WTC11 (cell line): ENCODE data around the gene RBM47. TPM values are rescaled to one million over a fixed set of nuclear protein-coding genes. Genes with fewer than 3 reads are reported as not detected.

Experiments
- ATAC-seq: fragments of 200-7000 bp; cut with Tn5 transposase; 2 replicates; pipeline ENCODE4 v1.10.0; 2021; ENCODE audit warnings: mild to moderate bottlenecking, moderate library complexity
- CTCF ChIA-PET: fragments of 300-600 bp; sonication (Branson Sonifier 250); formaldehyde crosslinking; loops from one replicate; lab custom pipeline; 2021; ENCODE audit warnings: antibody characterized with exemption; lab: Charles Lee
- POLR2A ChIA-PET: fragments of 350-600 bp; sonication (Branson Sonifier 250); formaldehyde crosslinking; loops from one replicate; lab custom pipeline; 2021; ENCODE audit warnings: antibody characterized with exemption; lab: Charles Lee
- DNase-seq: peaks from one replicate; pipeline ENCODE4 v3.0.0; 2021; ENCODE audit warnings: low spot score
- H3K27ac Mint-ChIP-seq: 2 replicates; pipeline ENCODE4 v1.8.0; 2021; ENCODE audit warnings: mixed read lengths
- H3K27me3 Mint-ChIP-seq: 2 replicates; pipeline ENCODE4 v1.8.0; 2021; ENCODE audit warnings: low read depth, mild to moderate bottlenecking, moderate library complexity, mixed read lengths
- H3K36me3 Mint-ChIP-seq: 2 replicates; pipeline ENCODE4 v1.8.0; 2021; ENCODE audit warnings: mixed read lengths
- H3K4me1 Mint-ChIP-seq: 2 replicates; pipeline ENCODE4 v1.8.0; 2022; ENCODE audit warnings: mixed read lengths
- H3K4me3 Mint-ChIP-seq: 2 replicates; pipeline ENCODE4 v1.8.0; 2021; ENCODE audit warnings: mild to moderate bottlenecking, moderate library complexity, mixed read lengths
- H3K9me3 Mint-ChIP-seq: 2 replicates; pipeline ENCODE4 v1.8.0; 2021; ENCODE audit warnings: mixed read lengths
- CREB1 ChIP-seq: sonication (generic); formaldehyde crosslinking; IDR thresholded peaks from 2 replicates; pipeline ENCODE4 v1.8.0; 2023; ENCODE audit warnings: mild to moderate bottlenecking, missing genetic modification reagents
- GTF2I ChIP-seq: fragments of 250-450 bp; sonication (Bioruptor Pico); conservative IDR thresholded peaks from 2 replicates; pipeline ENCODE4 v1.4.0; 2021; ENCODE audit warnings: mild to moderate bottlenecking
- HMGA2 ChIP-seq: fragments of 250-450 bp; sonication (Bioruptor Pico); IDR thresholded peaks from 2 replicates; pipeline ENCODE4 v1.4.0; 2021; ENCODE audit warnings: mild to moderate bottlenecking, moderate library complexity
- JUN ChIP-seq: sonication (generic); formaldehyde crosslinking; IDR thresholded peaks from 2 replicates; pipeline ENCODE4 v1.8.0; 2023; ENCODE audit warnings: mild to moderate bottlenecking, missing genetic modification reagents
- NR1H2 ChIP-seq: sonication (generic); formaldehyde crosslinking; IDR thresholded peaks from 2 replicates; pipeline ENCODE4 v1.9.0; 2021; ENCODE audit warnings: mild to moderate bottlenecking, moderate library complexity, missing genetic modification reagents
- OVOL2 ChIP-seq: fragments of 250-450 bp; sonication (Bioruptor Pico); IDR thresholded peaks from 2 replicates; pipeline ENCODE4 v1.9.0; 2021; ENCODE audit warnings: mild to moderate bottlenecking, borderline replicate concordance
- PRRX2 ChIP-seq: fragments of 250-450 bp; sonication (Bioruptor Pico); IDR thresholded peaks from 2 replicates; pipeline ENCODE4 v1.8.0; 2021; ENCODE audit warnings: mild to moderate bottlenecking
- SMAD4 ChIP-seq: sonication (generic); formaldehyde crosslinking; IDR thresholded peaks from 2 replicates; pipeline ENCODE4 v1.8.0; 2022; ENCODE audit warnings: mild to moderate bottlenecking, missing genetic modification reagents
- TEAD1 ChIP-seq: sonication (generic); formaldehyde crosslinking; IDR thresholded peaks from 2 replicates; pipeline ENCODE4 v1.8.0; 2022; ENCODE audit warnings: mild to moderate bottlenecking, missing genetic modification reagents
- TEAD4 ChIP-seq: sonication (generic); formaldehyde crosslinking; IDR thresholded peaks from 2 replicates; pipeline ENCODE4 v1.8.0; 2022; ENCODE audit warnings: mild to moderate bottlenecking, missing genetic modification reagents
- TP53 ChIP-seq: sonication (generic); formaldehyde crosslinking; IDR thresholded peaks from 2 replicates; pipeline ENCODE4 v1.8.1; 2023; ENCODE audit warnings: mild to moderate bottlenecking, missing genetic modification reagents
- ZNF416 ChIP-seq: fragments of 250-450 bp; sonication (Bioruptor Pico); IDR thresholded peaks from 2 replicates; pipeline ENCODE4 v1.9.0; 2021; ENCODE audit warnings: mild to moderate bottlenecking, inconsistent platforms
- total RNA-seq: library from RNA; stranded (reverse); gene quantifications from 3 replicates; pipeline ENCODE4 v1.2.3, GENCODE V29; 2021
- TF ChIP-seq, protein P1 (sequence below): sonication (generic); formaldehyde crosslinking; IDR thresholded peaks from 2 replicates; pipeline ENCODE4 v1.8.0; 2022; ENCODE audit warnings: mild to moderate bottlenecking, missing genetic modification reagents
- TF ChIP-seq, protein P2 (sequence below): sonication (generic); formaldehyde crosslinking; IDR thresholded peaks from 2 replicates; pipeline ENCODE4 v1.8.0; 2023; ENCODE audit warnings: mild to moderate bottlenecking, missing genetic modification reagents
- TF ChIP-seq, protein P3 (sequence below): sonication (generic); formaldehyde crosslinking; IDR thresholded peaks from 2 replicates; pipeline ENCODE4 v1.8.0; 2023; ENCODE audit warnings: missing genetic modification reagents
- TF ChIP-seq, protein P4 (sequence below): sonication (generic); formaldehyde crosslinking; IDR thresholded peaks from 2 replicates; pipeline ENCODE4 v1.8.0; 2023; ENCODE audit warnings: missing genetic modification reagents, mild to moderate bottlenecking, borderline replicate concordance
- TF ChIP-seq, protein P5 (sequence below): fragments of 200-600 bp; IDR thresholded peaks from 2 replicates; pipeline ENCODE4 v1.8.0; 2022; ENCODE audit warnings: antibody characterized with exemption

RBM47 gene
- total RNA-seq, 1 experiment from 2014 or later = 97.9 TPM

DNA sequence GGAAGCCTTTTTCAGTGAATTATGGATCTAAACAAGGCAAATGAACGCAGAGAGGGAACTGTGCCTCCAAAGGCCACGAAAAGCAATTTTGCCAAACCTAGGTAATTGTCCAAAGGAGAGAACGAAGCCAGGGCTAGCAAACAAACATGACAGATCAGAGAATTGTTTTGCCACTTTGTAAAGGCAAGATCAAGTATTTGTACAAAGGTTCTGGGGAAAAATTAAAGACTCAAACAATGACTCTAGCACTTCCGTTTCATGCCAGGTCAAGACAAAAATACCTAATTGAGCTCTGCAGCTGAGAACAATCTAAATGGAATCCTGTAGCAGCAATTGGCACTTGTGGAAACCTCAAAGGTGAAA, 8.5 kb downstream of the RBM47 start (continued):
- TF ChIP-seq, protein P1, sequence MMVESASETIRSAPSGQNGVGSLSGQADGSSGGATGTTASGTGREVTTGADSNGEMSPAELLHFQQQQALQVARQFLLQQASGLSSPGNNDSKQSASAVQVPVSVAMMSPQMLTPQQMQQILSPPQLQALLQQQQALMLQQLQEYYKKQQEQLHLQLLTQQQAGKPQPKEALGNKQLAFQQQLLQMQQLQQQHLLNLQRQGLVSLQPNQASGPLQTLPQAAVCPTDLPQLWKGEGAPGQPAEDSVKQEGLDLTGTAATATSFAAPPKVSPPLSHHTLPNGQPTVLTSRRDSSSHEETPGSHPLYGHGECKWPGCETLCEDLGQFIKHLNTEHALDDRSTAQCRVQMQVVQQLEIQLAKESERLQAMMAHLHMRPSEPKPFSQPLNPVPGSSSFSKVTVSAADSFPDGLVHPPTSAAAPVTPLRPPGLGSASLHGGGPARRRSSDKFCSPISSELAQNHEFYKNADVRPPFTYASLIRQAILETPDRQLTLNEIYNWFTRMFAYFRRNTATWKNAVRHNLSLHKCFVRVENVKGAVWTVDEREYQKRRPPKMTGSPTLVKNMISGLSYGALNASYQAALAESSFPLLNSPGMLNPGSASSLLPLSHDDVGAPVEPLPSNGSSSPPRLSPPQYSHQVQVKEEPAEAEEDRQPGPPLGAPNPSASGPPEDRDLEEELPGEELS = no peak
- TF ChIP-seq TEAD4 (CRISPR knock-in tag) (no peak), CREB1 (CRISPR knock-in tag) (no peak), SMAD4 (no peak), PRRX2 (CRISPR knock-in tag) (no peak)
- TF ChIP-seq, protein P2, sequence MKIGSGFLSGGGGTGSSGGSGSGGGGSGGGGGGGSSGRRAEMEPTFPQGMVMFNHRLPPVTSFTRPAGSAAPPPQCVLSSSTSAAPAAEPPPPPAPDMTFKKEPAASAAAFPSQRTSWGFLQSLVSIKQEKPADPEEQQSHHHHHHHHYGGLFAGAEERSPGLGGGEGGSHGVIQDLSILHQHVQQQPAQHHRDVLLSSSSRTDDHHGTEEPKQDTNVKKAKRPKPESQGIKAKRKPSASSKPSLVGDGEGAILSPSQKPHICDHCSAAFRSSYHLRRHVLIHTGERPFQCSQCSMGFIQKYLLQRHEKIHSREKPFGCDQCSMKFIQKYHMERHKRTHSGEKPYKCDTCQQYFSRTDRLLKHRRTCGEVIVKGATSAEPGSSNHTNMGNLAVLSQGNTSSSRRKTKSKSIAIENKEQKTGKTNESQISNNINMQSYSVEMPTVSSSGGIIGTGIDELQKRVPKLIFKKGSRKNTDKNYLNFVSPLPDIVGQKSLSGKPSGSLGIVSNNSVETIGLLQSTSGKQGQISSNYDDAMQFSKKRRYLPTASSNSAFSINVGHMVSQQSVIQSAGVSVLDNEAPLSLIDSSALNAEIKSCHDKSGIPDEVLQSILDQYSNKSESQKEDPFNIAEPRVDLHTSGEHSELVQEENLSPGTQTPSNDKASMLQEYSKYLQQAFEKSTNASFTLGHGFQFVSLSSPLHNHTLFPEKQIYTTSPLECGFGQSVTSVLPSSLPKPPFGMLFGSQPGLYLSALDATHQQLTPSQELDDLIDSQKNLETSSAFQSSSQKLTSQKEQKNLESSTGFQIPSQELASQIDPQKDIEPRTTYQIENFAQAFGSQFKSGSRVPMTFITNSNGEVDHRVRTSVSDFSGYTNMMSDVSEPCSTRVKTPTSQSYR = no peak

DNA sequence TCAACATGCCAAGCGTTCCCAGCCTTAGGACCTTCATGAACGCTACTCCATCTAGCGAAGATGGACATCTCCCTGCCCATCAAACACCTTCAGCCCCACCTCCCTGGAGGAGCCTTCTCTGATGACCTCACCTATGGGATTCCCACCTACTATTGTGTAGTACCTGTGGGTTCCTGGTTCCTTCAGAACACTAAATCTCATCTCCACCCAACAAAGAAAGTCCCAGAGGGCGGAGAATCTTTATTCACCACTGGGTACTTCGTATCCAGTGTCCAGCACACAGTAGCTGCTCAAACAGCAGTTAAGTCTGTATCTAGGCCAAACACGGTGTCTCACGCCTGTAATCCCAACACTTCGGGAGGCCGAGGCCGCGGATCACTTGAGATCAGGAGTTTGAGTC, 10.1 kb downstream of the RBM47 start:
- TF ChIP-seq ZNF416 (CRISPR knock-in tag) (no peak), OVOL2 (no peak), GTF2I (no peak), NR1H2 (CRISPR knock-in tag) (no peak), TEAD1 (no peak), JUN (CRISPR knock-in tag) (no peak)
- TF ChIP-seq, protein P3, sequence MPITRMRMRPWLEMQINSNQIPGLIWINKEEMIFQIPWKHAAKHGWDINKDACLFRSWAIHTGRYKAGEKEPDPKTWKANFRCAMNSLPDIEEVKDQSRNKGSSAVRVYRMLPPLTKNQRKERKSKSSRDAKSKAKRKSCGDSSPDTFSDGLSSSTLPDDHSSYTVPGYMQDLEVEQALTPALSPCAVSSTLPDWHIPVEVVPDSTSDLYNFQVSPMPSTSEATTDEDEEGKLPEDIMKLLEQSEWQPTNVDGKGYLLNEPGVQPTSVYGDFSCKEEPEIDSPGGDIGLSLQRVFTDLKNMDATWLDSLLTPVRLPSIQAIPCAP (CRISPR knock-in tag) = no peak
- TF ChIP-seq, protein P4, sequence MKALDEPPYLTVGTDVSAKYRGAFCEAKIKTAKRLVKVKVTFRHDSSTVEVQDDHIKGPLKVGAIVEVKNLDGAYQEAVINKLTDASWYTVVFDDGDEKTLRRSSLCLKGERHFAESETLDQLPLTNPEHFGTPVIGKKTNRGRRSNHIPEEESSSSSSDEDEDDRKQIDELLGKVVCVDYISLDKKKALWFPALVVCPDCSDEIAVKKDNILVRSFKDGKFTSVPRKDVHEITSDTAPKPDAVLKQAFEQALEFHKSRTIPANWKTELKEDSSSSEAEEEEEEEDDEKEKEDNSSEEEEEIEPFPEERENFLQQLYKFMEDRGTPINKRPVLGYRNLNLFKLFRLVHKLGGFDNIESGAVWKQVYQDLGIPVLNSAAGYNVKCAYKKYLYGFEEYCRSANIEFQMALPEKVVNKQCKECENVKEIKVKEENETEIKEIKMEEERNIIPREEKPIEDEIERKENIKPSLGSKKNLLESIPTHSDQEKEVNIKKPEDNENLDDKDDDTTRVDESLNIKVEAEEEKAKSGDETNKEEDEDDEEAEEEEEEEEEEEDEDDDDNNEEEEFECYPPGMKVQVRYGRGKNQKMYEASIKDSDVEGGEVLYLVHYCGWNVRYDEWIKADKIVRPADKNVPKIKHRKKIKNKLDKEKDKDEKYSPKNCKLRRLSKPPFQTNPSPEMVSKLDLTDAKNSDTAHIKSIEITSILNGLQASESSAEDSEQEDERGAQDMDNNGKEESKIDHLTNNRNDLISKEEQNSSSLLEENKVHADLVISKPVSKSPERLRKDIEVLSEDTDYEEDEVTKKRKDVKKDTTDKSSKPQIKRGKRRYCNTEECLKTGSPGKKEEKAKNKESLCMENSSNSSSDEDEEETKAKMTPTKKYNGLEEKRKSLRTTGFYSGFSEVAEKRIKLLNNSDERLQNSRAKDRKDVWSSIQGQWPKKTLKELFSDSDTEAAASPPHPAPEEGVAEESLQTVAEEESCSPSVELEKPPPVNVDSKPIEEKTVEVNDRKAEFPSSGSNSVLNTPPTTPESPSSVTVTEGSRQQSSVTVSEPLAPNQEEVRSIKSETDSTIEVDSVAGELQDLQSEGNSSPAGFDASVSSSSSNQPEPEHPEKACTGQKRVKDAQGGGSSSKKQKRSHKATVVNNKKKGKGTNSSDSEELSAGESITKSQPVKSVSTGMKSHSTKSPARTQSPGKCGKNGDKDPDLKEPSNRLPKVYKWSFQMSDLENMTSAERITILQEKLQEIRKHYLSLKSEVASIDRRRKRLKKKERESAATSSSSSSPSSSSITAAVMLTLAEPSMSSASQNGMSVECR = no peak
- Mint-ChIP-seq H3K27ac (peak overlapping the region; percentile 78), H3K36me3 (peaks cover 19% of the 10 kb centered on the region), H3K9me3 (no peaks in the 10 kb centered on the region), H3K4me3 (no peak overlapping the region), H3K27me3 (no peaks in the 10 kb centered on the region), H3K4me1 (peaks cover 55% of the 10 kb centered on the region)
- DNase-seq = no peak
- ATAC-seq = no peak
- POLR2A ChIA-PET = no interaction called here
- CTCF ChIA-PET = no interaction called here

DNA sequence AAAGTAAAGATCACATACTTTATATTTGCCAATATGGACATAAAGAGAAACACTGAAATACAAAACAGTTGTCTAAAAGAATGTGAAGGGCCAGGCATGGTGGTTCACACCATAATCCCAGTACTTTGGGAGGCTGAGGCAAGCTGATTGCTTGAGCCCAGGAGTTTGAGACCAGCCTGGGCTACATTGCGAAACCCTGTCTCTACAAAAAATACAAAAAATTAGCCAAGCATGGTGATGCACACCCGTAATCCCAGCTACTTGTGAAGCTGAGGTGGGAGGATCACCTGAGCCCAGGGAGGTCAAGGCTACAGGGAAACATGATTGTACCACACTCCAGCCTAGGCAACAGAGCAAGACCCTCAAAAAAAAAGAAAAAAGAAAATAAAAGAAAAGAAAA, 11.8 kb downstream of the RBM47 start:
- Mint-ChIP-seq H3K27me3 (no peaks in the 10 kb centered on the region), H3K9me3 (no peaks in the 10 kb centered on the region), H3K4me3 (no peak overlapping the region), H3K27ac (peak overlapping the region; percentile 79), H3K4me1 (peaks cover 53% of the 10 kb centered on the region), H3K36me3 (peaks cover 28% of the 10 kb centered on the region)
- CTCF ChIA-PET = no interaction called here
- TF ChIP-seq, protein P5, sequence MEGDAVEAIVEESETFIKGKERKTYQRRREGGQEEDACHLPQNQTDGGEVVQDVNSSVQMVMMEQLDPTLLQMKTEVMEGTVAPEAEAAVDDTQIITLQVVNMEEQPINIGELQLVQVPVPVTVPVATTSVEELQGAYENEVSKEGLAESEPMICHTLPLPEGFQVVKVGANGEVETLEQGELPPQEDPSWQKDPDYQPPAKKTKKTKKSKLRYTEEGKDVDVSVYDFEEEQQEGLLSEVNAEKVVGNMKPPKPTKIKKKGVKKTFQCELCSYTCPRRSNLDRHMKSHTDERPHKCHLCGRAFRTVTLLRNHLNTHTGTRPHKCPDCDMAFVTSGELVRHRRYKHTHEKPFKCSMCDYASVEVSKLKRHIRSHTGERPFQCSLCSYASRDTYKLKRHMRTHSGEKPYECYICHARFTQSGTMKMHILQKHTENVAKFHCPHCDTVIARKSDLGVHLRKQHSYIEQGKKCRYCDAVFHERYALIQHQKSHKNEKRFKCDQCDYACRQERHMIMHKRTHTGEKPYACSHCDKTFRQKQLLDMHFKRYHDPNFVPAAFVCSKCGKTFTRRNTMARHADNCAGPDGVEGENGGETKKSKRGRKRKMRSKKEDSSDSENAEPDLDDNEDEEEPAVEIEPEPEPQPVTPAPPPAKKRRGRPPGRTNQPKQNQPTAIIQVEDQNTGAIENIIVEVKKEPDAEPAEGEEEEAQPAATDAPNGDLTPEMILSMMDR = no peak
- no peak for TF ChIP-seq HMGA2 (CRISPR knock-in tag)
- TF ChIP-seq TP53 (CRISPR knock-in tag) = no peak
- DNase-seq = no peak
- no peak for ATAC-seq
- POLR2A ChIA-PET = interaction anchor here (0.7 kb wide), 1 partner anchor 501 kb away, joined by 10 read pairs; no protein-coding TSS in a partner anchor
